ENCODE results near the gene ZYG11B.
"Not testable (repeated sequence)": the region's sequence is repeated elsewhere in the genome, so short reads cannot be mapped to it uniquely, and the experiment has no call there.

The ZYG11B gene

GRCh38 chr1:52845119-52845518 is 118.9 kb downstream of the ZYG11B start:
- ATAC-seq = not testable (repeated sequence)
- TF ChIP-seq ISL1 (CRISPR knock-in tag; IDR thresholded peaks at IDR 0.05) = peak; percentile 36; the same call in 1 of the 2 replicates

- TF ChIP-seq ZNF70 (CRISPR knock-in tag; IDR thresholded peaks at IDR 0.05) (no peak), BACH2 (CRISPR knock-in tag; IDR thresholded peaks at IDR 0.05; ENCODE audit: borderline replicate concordance) (no peak), CSRNP3 (CRISPR knock-in tag; IDR thresholded peaks at IDR 0.05) (no peak), CREB5 (CRISPR knock-in tag; IDR thresholded peaks at IDR 0.05; ENCODE audit: low read depth) (no peak), ZFP30 (CRISPR knock-in tag; IDR thresholded peaks at IDR 0.05) (no peak), ESRRG (CRISPR knock-in tag; IDR thresholded peaks at IDR 0.05) (no peak), TSHZ2 (CRISPR knock-in tag; IDR thresholded peaks at IDR 0.05) (no peak)
Measured at GRCh38 chr1:52848423-52848822, 122.2 kb downstream of the ZYG11B start.

GRCh38 chr1:52850951-52851350 is 124.7 kb downstream of the ZYG11B start:
- no peak for ATAC-seq
- TF ChIP-seq TCF4 (CRISPR knock-in tag; IDR thresholded peaks at IDR 0.05; ENCODE audit: borderline replicate concordance) (no peak), ZFP3 (CRISPR knock-in tag; IDR thresholded peaks at IDR 0.05) (no peak), TSHZ2 (CRISPR knock-in tag; IDR thresholded peaks at IDR 0.05) (no peak), PATZ1 (CRISPR knock-in tag; IDR thresholded peaks at IDR 0.05; ENCODE audit: borderline replicate concordance) (no peak), ESRRG (CRISPR knock-in tag; IDR thresholded peaks at IDR 0.05) (no peak)

More at GRCh38 chr1:52848423-52848822, 122.2 kb downstream of the ZYG11B start:
- no peak for ATAC-seq

- no peak for ATAC-seq
- TF ChIP-seq TCF4 (CRISPR knock-in tag; IDR thresholded peaks at IDR 0.05; ENCODE audit: borderline replicate concordance) = no peak
- no peak for TF ChIP-seq ARNTL (CRISPR knock-in tag; IDR thresholded peaks at IDR 0.05; ENCODE audit: borderline replicate concordance, low read depth)
- TF ChIP-seq PATZ1 (CRISPR knock-in tag; IDR thresholded peaks at IDR 0.05; ENCODE audit: borderline replicate concordance) = no peak
- no peak for TF ChIP-seq TSHZ2 (CRISPR knock-in tag; IDR thresholded peaks at IDR 0.05)
- TF ChIP-seq ZFP3 (CRISPR knock-in tag; IDR thresholded peaks at IDR 0.05) = no peak
- no peak for TF ChIP-seq ESRRG (CRISPR knock-in tag; IDR thresholded peaks at IDR 0.05)
Measured at GRCh38 chr1:52852854-52853253, 126.6 kb downstream of the ZYG11B start.
